ENCODE results near the gene NECAB2.
"Not testable (repeated sequence)": the region's sequence is repeated elsewhere in the genome, so short reads cannot be mapped to it uniquely, and the experiment has no call there.

NECAB2 gene

DNA sequence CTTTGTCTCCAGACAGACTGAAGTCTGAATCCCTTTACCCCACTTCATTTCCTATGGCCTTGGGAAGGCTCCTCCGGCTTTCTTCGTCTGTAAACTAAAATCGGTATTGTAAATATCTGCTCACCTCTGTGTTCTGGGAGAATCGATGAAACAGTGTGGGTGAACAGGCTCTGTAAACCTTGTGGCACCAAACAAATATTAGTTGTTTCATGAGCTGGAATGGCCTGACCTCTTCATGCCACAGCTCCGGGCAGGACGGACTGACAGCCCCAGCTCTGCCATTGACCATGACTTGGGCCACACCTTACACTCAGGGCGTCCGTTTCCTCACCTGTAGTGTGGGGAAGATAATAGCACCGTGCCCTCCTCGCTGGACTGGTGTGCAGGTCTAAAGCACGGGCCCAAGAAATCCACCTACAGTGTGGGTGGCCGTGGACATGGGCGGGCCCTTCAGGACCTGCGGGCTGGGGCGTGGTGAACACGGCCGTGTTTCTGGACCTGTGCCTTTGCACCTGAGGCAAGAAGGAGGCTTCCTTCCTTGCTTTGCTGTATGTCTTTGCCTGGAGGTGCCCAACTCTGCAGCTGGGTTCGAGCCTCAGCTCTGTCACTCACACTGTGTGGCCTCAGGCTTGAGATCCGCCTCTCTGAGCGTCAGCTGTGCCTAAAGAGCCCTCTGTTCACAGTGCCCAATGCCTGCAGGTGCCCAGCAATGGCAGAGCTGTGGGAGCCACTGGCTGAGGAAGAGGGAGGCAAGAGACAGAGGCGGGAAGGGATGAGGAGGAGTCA lies 21.1 kb upstream of the NECAB2 start:
- H3K27ac ChIP-seq (ENCODE audit: low read length): no peak overlapping the region
- no peaks in the 10 kb centered on the region for H3K9me3 ChIP-seq (ENCODE audit: control insufficient read depth in 1 of 2, low read length in 2 of 2)
- H3K4me3 ChIP-seq (ENCODE audit: low read depth in 1 of 2, low read length in 2 of 2): no peak overlapping the region
- no peaks in the 10 kb centered on the region for H3K27me3 ChIP-seq (ENCODE audit: low read depth, low read length)
- H3K36me3 ChIP-seq (ENCODE audit: control insufficient read depth in 1 of 2, insufficient read depth in 2 of 2, low read length in 2 of 2): no peaks in the 10 kb centered on the region
- no peaks in the 10 kb centered on the region for H3K4me1 ChIP-seq (ENCODE audit: control insufficient read depth in 1 of 2, insufficient read depth in 2 of 2, low read length in 2 of 2)

- no peak overlapping the region for H3K27ac ChIP-seq (ENCODE audit: low read length)
- H3K9me3 ChIP-seq (ENCODE audit: control insufficient read depth in 1 of 2, low read length in 2 of 2): no peaks in the 10 kb centered on the region
- H3K27me3 ChIP-seq (ENCODE audit: low read depth, low read length): no peaks in the 10 kb centered on the region
- H3K4me3 ChIP-seq (ENCODE audit: low read depth in 1 of 2, low read length in 2 of 2): no peak overlapping the region
- no peaks in the 10 kb centered on the region for H3K36me3 ChIP-seq (ENCODE audit: control insufficient read depth in 1 of 2, insufficient read depth in 2 of 2, low read length in 2 of 2)
- peaks cover 4% of the 10 kb centered on the region in 2 donors for H3K4me1 ChIP-seq (ENCODE audit: control insufficient read depth in 1 of 2, insufficient read depth in 2 of 2, low read length in 2 of 2)
These were observed 20.3 kb upstream of the NECAB2 start for GRCh38 chr16:83947642-83948234.

DNA sequence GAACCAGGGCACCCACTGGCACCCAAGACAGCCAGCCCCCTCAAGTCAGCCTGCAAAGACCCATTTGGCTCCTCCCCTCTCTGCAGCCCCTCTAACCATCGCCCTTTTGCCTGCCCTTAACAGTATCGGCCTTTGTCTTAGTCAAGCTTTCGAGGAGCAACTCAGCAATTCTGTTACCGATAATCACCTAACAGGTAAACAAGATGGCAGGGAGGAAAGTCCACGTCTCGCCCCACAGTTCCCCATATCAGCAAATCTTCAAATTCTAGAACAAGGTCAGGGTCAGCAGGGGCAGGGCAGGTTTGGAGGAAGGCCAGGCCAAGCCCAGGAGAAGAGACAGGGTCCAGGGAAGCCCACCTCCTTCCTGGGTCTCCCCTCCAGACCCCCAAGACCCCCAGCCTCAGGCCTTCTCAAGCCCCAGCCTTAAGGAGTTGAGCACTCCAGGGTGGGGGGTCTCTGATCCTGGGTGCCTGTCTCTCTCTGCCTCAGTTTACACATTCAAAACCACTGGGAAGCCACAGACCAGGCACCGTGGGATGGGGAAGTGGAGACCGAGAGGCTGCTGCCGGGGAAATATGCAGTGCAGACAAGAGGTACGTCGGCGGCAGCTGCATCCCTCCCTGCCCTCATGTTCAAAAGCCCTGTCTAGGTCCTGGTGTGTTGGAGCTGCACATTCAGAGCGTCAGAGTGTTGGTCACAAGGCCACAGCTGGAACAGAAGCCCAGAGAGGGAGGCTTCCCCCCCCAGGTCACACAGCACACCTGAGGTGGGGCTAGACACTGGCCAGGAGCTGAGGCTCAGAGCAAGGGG lies 18.9 kb upstream of the NECAB2 start:
- no peaks in the 10 kb centered on the region for H3K9me3 ChIP-seq (ENCODE audit: control insufficient read depth in 1 of 2, low read length in 2 of 2)
- no peak overlapping the region for H3K27ac ChIP-seq (ENCODE audit: low read length)
- no peak overlapping the region for H3K4me3 ChIP-seq (ENCODE audit: low read depth in 1 of 2, low read length in 2 of 2)
- no peaks in the 10 kb centered on the region for H3K36me3 ChIP-seq (ENCODE audit: control insufficient read depth in 1 of 2, insufficient read depth in 2 of 2, low read length in 2 of 2)
- H3K27me3 ChIP-seq (ENCODE audit: low read depth, low read length): no peaks in the 10 kb centered on the region
- peaks cover 10 to 13% of the 10 kb centered on the region in 2 donors for H3K4me1 ChIP-seq (ENCODE audit: control insufficient read depth in 1 of 2, insufficient read depth in 2 of 2, low read length in 2 of 2)

DNA sequence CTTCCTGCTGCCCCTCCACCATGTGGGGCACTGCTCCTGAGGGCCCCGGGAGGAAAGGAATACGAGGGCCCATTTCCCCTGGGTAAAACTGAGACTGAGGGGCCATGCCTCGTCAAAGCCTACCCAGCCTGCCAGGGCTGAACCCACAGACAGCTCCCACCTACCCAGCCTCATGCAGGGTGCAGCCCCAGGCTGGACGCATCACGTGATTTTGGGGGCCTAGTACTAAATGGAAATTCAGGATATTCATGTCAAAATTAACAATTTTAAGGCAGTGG lies 18.4 kb upstream of the NECAB2 start:
- Histone ChIP-seq H3K36me3 (ENCODE audit: control insufficient read depth in 1 of 2, insufficient read depth in 2 of 2, low read length in 2 of 2) (no peaks in the 10 kb centered on the region), H3K27me3 (ENCODE audit: low read depth, low read length) (no peaks in the 10 kb centered on the region), H3K27ac (ENCODE audit: low read length) (no peak overlapping the region), H3K4me1 (ENCODE audit: control insufficient read depth in 1 of 2, insufficient read depth in 2 of 2, low read length in 2 of 2) (peaks cover 10 to 18% of the 10 kb centered on the region in 2 donors), H3K4me3 (ENCODE audit: low read depth in 1 of 2, low read length in 2 of 2) (no peak overlapping the region), H3K9me3 (ENCODE audit: control insufficient read depth in 1 of 2, low read length in 2 of 2) (no peaks in the 10 kb centered on the region)

DNA sequence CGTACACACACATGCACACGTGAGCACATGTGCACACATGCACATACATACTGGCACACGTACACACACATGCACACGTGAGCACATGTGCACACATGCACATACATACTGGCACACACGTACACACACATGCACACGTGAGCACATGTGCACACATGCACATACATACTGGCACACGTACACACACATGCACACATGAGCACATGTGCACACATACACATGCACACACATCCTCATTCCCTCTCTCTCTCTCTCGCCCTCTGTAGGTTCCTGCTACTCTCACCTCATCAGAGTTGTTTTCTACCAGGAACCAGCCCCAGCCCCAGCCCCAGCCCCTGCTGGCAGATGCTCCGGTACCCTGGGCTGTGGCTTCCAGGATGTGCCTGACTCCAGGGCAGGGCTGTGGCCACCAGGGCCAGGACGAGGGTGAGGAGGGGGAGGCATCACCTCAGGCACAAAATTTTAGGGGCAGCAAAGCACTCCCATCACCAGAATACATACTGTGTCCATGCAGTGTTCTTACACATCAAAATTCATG lies 17.1 kb upstream of the NECAB2 start:
- peaks cover 10 to 26% of the 10 kb centered on the region in 2 donors for H3K4me1 ChIP-seq (ENCODE audit: control insufficient read depth in 1 of 2, insufficient read depth in 2 of 2, low read length in 2 of 2)
- H3K36me3 ChIP-seq (ENCODE audit: control insufficient read depth in 1 of 2, insufficient read depth in 2 of 2, low read length in 2 of 2); H3K27ac ChIP-seq (ENCODE audit: low read length); H3K27me3 ChIP-seq (ENCODE audit: low read depth, low read length); H3K4me3 ChIP-seq (ENCODE audit: low read depth in 1 of 2, low read length in 2 of 2); H3K9me3 ChIP-seq (ENCODE audit: control insufficient read depth in 1 of 2, low read length in 2 of 2): not testable (repeated sequence)

GRCh38 chr16:83951544-83951943 lies 16.5 kb upstream of the NECAB2 start:
- Histone ChIP-seq H3K4me3 (ENCODE audit: low read depth in 1 of 2, low read length in 2 of 2) (no peak overlapping the region), H3K36me3 (ENCODE audit: control insufficient read depth in 1 of 2, insufficient read depth in 2 of 2, low read length in 2 of 2) (no peaks in the 10 kb centered on the region), H3K9me3 (ENCODE audit: control insufficient read depth in 1 of 2, low read length in 2 of 2) (no peaks in the 10 kb centered on the region), H3K4me1 (ENCODE audit: control insufficient read depth in 1 of 2, insufficient read depth in 2 of 2, low read length in 2 of 2) (peaks cover 10 to 26% of the 10 kb centered on the region in 2 donors), H3K27me3 (ENCODE audit: low read depth, low read length) (no peaks in the 10 kb centered on the region), H3K27ac (ENCODE audit: low read length) (no peak overlapping the region)

DNA sequence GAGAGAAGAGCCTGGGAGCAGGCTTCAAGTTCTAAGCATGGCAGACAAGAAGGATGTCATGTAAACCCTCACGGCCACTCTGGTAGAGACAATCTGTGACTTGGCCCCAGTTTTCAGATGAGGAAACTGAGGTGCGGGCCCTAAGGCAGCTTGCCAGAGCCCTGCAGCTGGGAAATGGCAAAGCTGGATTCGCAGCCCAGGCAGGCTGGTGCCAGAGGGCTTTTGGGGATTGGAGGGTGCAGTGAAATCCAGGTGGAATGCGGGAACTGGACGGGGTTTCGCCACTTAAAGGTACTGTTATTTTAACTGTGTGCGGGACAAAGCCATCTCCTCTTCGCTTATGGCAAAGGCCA lies 15.5 kb upstream of the NECAB2 start:
- no peak overlapping the region for H3K27ac ChIP-seq (ENCODE audit: low read length)
- H3K4me3 ChIP-seq (ENCODE audit: low read depth in 1 of 2, low read length in 2 of 2): peak overlapping the region; percentile 33 to 72
- H3K4me1 ChIP-seq (ENCODE audit: control insufficient read depth in 1 of 2, insufficient read depth in 2 of 2, low read length in 2 of 2): peaks cover 10 to 26% of the 10 kb centered on the region in 2 donors
- H3K36me3 ChIP-seq (ENCODE audit: control insufficient read depth in 1 of 2, insufficient read depth in 2 of 2, low read length in 2 of 2): no peaks in the 10 kb centered on the region
- no peaks in the 10 kb centered on the region for H3K9me3 ChIP-seq (ENCODE audit: control insufficient read depth in 1 of 2, low read length in 2 of 2)
- no peaks in the 10 kb centered on the region for H3K27me3 ChIP-seq (ENCODE audit: low read depth, low read length)

DNA sequence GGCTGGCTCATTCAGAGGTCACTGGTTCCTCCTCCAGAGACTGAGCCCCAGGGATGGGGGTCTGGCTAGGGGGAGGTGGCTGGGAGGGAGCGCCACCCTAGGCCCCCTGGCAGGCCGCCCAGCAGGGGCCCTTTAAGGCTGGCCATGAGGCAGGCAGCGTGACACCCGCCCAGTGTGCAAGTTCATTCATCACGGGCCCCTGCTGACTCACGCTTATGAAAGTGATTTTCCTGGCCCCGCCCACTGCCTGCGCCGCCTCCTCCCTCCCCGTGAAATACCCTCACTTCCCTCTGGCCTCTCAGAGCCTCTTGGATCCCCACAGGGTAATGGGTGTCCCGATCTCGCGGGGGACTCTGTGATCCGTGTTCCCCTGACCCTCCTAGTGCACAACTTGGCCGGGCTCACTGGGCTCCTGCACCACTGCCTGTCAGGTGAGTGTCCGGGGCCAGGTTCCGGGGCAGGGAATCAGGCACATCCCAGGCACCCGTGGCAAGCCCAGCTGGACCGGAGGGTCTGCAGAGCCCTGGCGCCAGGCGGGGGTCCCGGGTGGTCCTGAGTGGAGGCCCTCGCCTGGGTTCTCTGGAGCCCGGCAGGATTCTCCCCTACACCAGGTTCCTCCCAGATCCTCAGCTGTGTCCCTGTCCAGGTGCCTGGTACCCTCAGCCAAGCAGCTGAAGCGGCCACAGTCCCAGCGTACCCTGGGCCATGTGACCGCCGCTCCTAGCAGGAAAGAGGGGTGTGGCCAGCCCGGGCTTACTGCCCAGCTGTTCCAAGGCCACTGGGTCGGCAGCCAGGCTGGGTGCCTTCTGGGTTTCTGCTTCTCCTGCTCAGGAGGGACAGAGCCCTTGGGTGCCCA lies 14.9 kb upstream of the NECAB2 start, which contains the start of gene OSGIN1:
OSGIN1 (plus strand) TSS at position 301 of the 856 bp plus-strand sequence. CDS start 4,432 bp downstream, outside the sequence.
- Histone ChIP-seq H3K9me3 (ENCODE audit: control insufficient read depth in 1 of 2, low read length in 2 of 2) (no peaks in the 10 kb centered on the region), H3K4me3 (ENCODE audit: low read depth in 1 of 2, low read length in 2 of 2) (peak within 1 kb of the TSS; percentile 68 to 72), H3K4me1 (ENCODE audit: control insufficient read depth in 1 of 2, insufficient read depth in 2 of 2, low read length in 2 of 2) (peaks cover 10 to 26% of the 10 kb centered on the region in 2 donors), H3K36me3 (ENCODE audit: control insufficient read depth in 1 of 2, insufficient read depth in 2 of 2, low read length in 2 of 2) (peaks cover 0 to 1% of the 10 kb centered on the region in 2 donors), H3K27me3 (ENCODE audit: low read depth, low read length) (no peaks in the 10 kb centered on the region), H3K27ac (ENCODE audit: low read length) (peak within 1 kb of the TSS; percentile 87)

DNA sequence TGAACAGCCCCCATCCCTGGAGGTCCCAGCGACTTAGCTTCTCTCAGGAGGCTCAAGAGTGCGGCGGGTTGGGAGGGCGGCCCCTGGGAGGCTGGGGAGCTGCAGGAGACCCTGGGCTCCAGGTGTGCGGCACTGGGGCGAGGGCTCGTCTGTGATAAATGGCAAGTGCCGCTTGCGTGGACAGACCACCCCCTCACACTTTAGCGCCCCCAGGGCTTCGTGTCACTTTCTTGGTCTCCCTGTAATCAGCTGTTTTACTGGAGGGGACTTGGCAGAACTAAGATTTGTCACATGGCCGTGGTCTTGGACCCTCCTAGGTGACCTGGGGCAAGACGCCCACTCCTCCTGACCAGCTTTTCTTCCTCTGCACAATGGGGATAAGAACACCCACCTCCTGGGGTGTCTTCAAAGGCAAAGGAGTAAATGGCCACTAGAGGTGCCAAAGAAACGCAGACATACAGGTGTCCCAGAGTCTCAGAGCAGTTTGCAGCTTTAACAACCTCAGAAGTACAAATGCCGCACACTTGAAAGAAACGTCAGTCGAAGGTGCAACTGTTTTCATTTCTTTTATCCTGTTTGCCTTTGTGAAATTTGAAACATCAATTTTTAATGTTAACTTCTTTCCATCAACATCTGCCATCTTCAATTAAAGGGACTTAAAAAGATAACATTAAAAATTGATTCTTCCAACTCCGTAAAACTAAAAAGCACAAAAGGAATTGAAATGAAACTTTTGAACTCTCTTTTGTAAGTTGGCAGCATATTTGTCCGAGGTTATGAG lies 14.1 kb upstream of the NECAB2 start:
- peak overlapping the region; percentile 87 for H3K27ac ChIP-seq (ENCODE audit: low read length)
- peaks cover 4 to 5% of the 10 kb centered on the region in 2 donors for H3K36me3 ChIP-seq (ENCODE audit: control insufficient read depth in 1 of 2, insufficient read depth in 2 of 2, low read length in 2 of 2)
- no peaks in the 10 kb centered on the region for H3K27me3 ChIP-seq (ENCODE audit: low read depth, low read length)
- peak overlapping the region; percentile 68 to 72 for H3K4me3 ChIP-seq (ENCODE audit: low read depth in 1 of 2, low read length in 2 of 2)
- H3K9me3 ChIP-seq (ENCODE audit: control insufficient read depth in 1 of 2, low read length in 2 of 2): no peaks in the 10 kb centered on the region
- H3K4me1 ChIP-seq (ENCODE audit: control insufficient read depth in 1 of 2, insufficient read depth in 2 of 2, low read length in 2 of 2): peaks cover 10 to 26% of the 10 kb centered on the region in 2 donors

DNA sequence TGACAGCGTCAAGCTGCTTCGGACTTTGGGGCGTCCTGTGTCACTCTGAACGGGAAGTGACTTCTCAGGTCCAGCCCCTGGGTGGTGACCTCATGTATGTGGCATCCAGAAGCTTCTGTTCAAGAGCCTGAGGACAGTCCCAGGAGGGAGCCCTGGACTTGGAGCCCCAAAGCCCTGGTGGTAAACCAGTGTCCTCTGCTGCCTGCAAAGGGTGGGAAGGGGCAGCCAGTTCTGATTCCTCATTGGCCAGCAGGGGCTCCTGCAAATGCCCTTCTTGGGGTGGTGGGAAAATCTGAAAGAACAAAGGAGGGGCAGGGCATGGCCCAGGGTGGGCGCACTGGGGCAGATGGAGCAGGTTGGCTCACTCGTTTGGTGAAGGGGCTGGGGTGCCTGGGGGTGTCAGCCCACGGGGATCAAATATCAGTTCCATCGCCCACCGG lies 13.4 kb upstream of the NECAB2 start:
- Histone ChIP-seq H3K27ac (ENCODE audit: low read length) (peak overlapping the region; percentile 22), H3K4me3 (ENCODE audit: low read depth in 1 of 2, low read length in 2 of 2) (peak overlapping the region in 1 of 2 donors; percentile 72), H3K4me1 (ENCODE audit: control insufficient read depth in 1 of 2, insufficient read depth in 2 of 2, low read length in 2 of 2) (peaks cover 10 to 26% of the 10 kb centered on the region in 2 donors), H3K27me3 (ENCODE audit: low read depth, low read length) (no peaks in the 10 kb centered on the region), H3K36me3 (ENCODE audit: control insufficient read depth in 1 of 2, insufficient read depth in 2 of 2, low read length in 2 of 2) (peaks cover 9 to 11% of the 10 kb centered on the region in 2 donors), H3K9me3 (ENCODE audit: control insufficient read depth in 1 of 2, low read length in 2 of 2) (no peaks in the 10 kb centered on the region)

Measured in muscle layer of duodenum (tissue), 2 donors.